Measurements from ENCODE around the gene CABP4.
"Not testable (repeated sequence)": the region's sequence is repeated elsewhere in the genome, so short reads cannot be mapped to it uniquely, and the experiment has no call there.

DNA sequence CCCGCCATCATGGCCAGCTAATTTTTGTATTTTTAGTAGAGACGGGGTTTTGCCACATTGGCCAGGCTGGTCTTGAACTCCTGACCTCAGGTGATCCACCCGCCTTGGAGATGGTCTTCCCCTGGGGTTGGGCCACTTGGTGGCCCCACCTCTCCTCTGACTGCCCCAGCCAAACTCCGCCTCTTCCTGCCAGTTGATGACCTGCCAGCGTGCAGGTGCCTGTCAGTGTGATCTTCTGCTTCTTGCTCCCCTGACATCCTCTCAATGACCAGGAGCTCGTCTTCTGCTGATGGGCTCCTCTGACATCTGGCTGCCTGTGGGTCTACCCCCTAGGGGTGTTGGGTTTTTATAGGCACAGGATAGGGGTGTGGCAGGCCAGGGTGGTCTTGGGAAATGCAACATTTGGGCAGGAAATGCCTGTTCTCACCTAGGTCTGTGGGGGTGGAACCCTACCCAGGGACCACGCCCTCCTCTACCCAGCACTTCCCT, 30.8 kb downstream of the CABP4 start:
- TF ChIP-seq, protein P1, sequence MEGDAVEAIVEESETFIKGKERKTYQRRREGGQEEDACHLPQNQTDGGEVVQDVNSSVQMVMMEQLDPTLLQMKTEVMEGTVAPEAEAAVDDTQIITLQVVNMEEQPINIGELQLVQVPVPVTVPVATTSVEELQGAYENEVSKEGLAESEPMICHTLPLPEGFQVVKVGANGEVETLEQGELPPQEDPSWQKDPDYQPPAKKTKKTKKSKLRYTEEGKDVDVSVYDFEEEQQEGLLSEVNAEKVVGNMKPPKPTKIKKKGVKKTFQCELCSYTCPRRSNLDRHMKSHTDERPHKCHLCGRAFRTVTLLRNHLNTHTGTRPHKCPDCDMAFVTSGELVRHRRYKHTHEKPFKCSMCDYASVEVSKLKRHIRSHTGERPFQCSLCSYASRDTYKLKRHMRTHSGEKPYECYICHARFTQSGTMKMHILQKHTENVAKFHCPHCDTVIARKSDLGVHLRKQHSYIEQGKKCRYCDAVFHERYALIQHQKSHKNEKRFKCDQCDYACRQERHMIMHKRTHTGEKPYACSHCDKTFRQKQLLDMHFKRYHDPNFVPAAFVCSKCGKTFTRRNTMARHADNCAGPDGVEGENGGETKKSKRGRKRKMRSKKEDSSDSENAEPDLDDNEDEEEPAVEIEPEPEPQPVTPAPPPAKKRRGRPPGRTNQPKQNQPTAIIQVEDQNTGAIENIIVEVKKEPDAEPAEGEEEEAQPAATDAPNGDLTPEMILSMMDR (IDR thresholded peaks at IDR 0.05), result not testable (repeated sequence)
- TF ChIP-seq POLR2A (IDR thresholded peaks at IDR 0.05), result not testable (repeated sequence)
